ENCODE measurements around the gene PLEKHA5. TPM values are rescaled to one million over a fixed set of nuclear protein-coding genes. Genes with fewer than 3 reads are reported as not detected.
A peak's percentile ranks its signal among the peaks of the same experiment; 100 is the strongest.

Gene PLEKHA5
- total and polyA plus RNA-seq, 11 donors: 18.1 to 72.2 (median 58.2) TPM

- Histone ChIP-seq H3K4me3 (peak overlapping the region in 11 of 12 donors; percentile 23 to 96 (median 84)), H3K27ac (peak overlapping the region; percentile 56 to 94 (median 84)), H3K4me1 (peaks cover 0 to 15% (median 0%) of the 10 kb centered on the region in 12 donors), H3K36me3 (no peaks in the 10 kb centered on the region), H3K9me3 (peaks cover 0 to 29% (median 16%) of the 10 kb centered on the region in 12 donors), H3K27me3 (no peaks in the 10 kb centered on the region)
- intact Hi-C loops (cut with DNase I): loop anchor here in 3 of 10 donors (5.0 to 10.0 kb wide), 3 partner anchors 92 to 264 kb away; no protein-coding TSS in a partner anchor
- DNase-seq (no peak), ATAC-seq (no peak)
- TF ChIP-seq CTCF (IDR thresholded peaks at IDR 0.05) (no peak), POLR2A (IDR thresholded peaks at IDR 0.05) (no peak)
- WGBS, 4 donors: 2 to 3% (median 3%) methylated on average over 12 of the region's 12 CpGs
Measured at GRCh38 chr12:19129122-19129485, 429 bp upstream of the PLEKHA5 start.

GRCh38 chr12:19130224-19131024, 891 bp downstream of the PLEKHA5 start:
- TF ChIP-seq CTCF (IDR thresholded peaks at IDR 0.05) (peak in 3 of 12 donors; percentile 1 to 2 (median 1)), POLR2A (IDR thresholded peaks at IDR 0.05) (no peak)
- H3K4me3 ChIP-seq: peak overlapping the region; percentile 70 to 96 (median 92)
- H3K9me3 ChIP-seq: peaks cover 0 to 28% (median 16%) of the 10 kb centered on the region in 12 donors
- ATAC-seq: peak; percentile 6 to 56 (median 41)
- no peaks in the 10 kb centered on the region for H3K36me3 ChIP-seq
- no peaks in the 10 kb centered on the region for H3K27me3 ChIP-seq
- DNase-seq: peak; percentile 38 to 69 (median 43)
- peak overlapping the region; percentile 87 to 96 (median 94) for H3K27ac ChIP-seq
- peaks cover 0 to 22% (median 5%) of the 10 kb centered on the region in 12 donors for H3K4me1 ChIP-seq
- intact Hi-C loops (cut with DNase I): loop anchor here in 9 of 10 donors (2.0 to 10.0 kb wide), 11 partner anchors 50 to 378 kb away; no protein-coding TSS in a partner anchor
- 0 to 2% (median 0%) methylated on average over 37 to 61 of the region's 61 CpGs for WGBS, 4 donors

GRCh38 chr12:19131025-19131444, 1.5 kb downstream of the PLEKHA5 start:
- intact Hi-C loops (cut with DNase I): loop anchor here in 9 of 10 donors (2.0 to 10.0 kb wide), 11 partner anchors 50 to 379 kb away; no protein-coding TSS in a partner anchor
- peak overlapping the region; percentile 87 to 96 (median 94) for H3K27ac ChIP-seq
- peak; percentile 49 to 72 (median 62) for ATAC-seq
- TF ChIP-seq CTCF (IDR thresholded peaks at IDR 0.05): no peak
- TF ChIP-seq POLR2A (IDR thresholded peaks at IDR 0.05): no peak
- WGBS, 4 donors: 2 to 7% (median 5%) methylated on average over 7 of the region's 7 CpGs
- H3K36me3 ChIP-seq: no peaks in the 10 kb centered on the region
- peaks cover 0 to 23% (median 5%) of the 10 kb centered on the region in 12 donors for H3K4me1 ChIP-seq
- no peaks in the 10 kb centered on the region for H3K27me3 ChIP-seq
- H3K4me3 ChIP-seq: peak overlapping the region; percentile 70 to 96 (median 92)
- peaks cover 0 to 25% (median 16%) of the 10 kb centered on the region in 12 donors for H3K9me3 ChIP-seq
- DNase-seq: peak in 2 of 5 donors; percentile 25 to 47

- no peak for DNase-seq
- intact Hi-C loops (cut with DNase I): loop anchor here in 3 of 10 donors (5.0 to 10.0 kb wide), 3 partner anchors 39 to 146 kb away; no protein-coding TSS in a partner anchor
- Histone ChIP-seq H3K27me3 (no peaks in the 10 kb centered on the region), H3K4me1 (peaks cover 0 to 54% (median 28%) of the 10 kb centered on the region in 12 donors), H3K27ac (no peak overlapping the region), H3K4me3 (no peak overlapping the region), H3K9me3 (no peaks in the 10 kb centered on the region), H3K36me3 (peaks cover 0 to 17% (median 0%) of the 10 kb centered on the region in 9 donors)
- TF ChIP-seq CTCF (IDR thresholded peaks at IDR 0.05): no peak
- no peak for TF ChIP-seq POLR2A (IDR thresholded peaks at IDR 0.05)
- 83 to 88% (median 84%) methylated on average over 4 of the region's 4 CpGs for WGBS, 4 donors
- ATAC-seq: peak in 1 of 4 donors; percentile 29
Measured at GRCh38 chr12:19138551-19138950, 9.0 kb downstream of the PLEKHA5 start.

Measured in heart left ventricle (tissue), 16 donors.